ENCODE measurements around the gene DDX24. TPM values are rescaled to one million over a fixed set of nuclear protein-coding genes. Genes with fewer than 3 reads are reported as not detected.

DDX24 gene
- total RNA-seq, 1 experiment from 2014 or later = 162 TPM

DNA sequence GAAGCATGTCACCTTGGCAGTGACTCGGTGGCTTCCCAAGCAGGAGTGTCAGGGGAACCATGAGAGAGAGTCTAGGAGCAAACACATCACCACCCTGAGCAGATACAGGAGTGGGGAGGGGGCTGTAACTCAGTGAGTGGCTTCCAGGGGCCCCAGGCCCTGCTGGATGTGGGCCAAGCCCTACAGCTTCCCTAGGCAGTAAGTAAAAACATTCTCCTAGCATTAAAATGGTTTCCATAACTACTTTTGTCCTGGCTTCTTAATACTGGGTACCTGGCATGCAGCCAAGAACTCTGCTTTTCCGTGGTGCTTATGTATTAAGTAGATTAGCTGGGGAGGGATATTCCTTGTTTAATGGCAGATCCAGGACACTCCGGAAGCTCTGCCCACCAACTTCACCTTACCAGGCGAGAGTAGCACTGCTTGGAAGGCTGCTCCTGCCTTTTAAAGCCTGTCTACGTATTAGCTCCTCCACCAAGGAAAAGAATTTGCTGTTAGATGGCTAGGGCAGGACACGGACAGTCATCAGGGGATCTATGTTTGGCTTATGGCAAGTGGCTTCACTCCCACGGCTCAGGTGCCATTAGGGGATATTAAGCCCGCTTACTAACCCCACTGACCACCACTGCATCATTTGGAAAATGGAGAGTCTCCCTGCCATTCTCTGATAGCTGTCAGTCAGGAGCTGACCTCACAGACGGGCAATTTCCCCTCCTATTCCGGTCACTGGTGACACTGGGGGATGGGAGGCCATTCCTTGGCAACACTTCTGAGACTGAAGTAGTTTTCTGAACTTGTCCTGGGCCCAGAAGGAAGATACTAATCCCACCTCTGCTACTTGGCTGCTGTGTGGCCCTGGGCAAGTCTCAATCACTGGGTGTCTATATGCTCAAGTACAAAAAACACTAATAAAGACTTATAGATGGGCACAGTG is 32.0 kb downstream of the DDX24 start:
- DNase-seq (ENCODE audit: low spot score) = no peak

DNA sequence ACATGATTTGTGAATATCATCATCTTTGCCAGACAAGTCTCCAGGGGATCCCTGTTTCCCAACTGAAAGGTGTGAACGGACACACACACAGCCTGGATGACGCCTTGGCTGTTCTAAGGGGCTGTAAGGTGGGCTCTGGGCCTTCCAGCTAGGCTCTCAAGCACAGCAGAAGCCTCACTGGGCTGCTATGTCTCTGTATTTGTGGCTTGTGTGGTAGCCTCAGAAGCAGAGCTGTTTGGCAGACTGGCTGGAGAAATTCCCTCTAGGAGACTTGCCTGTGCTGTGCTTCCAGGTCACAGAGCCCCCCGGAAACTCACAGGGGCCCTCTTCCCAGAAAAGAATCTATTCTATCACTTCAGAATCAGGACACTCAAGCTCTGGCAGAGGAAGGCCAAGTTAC is 33.4 kb downstream of the DDX24 start:
- no peak for DNase-seq (ENCODE audit: low spot score)

DNA sequence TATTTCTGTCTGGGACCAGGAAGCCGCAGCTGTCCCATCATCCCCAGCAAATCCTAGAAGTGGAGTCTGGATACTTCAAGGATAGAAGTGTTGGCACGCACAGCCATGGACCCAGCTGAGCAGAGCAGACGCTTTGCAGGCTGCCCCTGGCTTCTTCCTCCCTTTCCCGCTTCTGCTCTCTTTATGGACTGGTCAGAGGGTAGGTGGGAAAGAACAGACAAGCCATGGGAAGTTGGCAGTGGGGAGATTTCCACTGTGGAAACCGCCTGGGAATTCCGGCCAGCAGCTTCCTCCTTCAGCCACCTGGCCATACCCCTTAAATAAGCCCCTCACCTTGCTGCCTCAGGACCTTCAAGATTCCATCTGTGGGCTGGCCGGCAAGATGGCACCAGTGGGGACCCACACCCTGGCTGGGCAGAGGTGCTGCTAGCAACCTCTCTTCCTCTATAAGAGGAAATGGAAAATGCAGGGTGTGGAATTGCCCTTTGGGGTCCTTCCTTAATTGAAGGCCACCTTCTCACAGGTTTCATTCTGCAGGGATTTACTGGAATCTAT is 34.2 kb downstream of the DDX24 start:
- DNase-seq (ENCODE audit: low spot score) = no peak

DNA sequence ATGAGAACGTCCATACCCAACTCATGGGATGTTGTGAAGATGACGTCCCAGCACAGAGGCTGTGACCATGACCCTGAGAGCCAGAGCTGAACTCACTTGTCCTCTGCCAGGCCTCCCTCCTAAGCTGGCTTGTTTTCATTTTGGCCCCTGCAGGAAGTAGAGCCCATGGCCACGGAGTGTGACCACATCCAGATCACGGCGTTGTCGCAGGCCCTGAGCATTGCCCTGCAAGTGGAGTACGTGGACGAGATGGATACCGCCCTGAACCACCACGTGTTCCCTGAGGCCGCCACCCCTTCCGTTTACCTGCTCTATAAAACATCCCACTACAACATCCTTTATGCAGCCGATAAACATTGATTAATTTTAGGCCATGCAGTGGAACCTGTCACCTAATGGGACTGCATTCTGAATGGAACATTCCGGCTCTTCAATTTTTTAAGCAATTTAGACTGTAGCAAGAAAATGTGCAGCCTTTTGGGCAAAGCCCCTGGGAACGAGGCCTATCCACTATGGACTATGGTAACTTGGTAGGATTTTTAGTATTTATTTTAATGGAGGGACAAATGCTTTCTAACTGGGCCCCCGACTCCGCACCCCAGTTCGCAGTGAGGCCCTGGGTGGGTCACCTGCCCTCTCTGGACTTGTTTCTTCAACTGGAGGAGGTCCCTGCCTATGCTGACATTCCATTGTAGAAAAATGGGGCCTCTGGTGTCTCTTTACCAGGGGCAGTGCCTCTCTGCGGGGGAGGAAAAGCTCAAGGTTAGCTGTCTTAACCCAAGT is 35.2 kb downstream of the DDX24 start:
- DNase-seq (ENCODE audit: low spot score) = no peak

DNA sequence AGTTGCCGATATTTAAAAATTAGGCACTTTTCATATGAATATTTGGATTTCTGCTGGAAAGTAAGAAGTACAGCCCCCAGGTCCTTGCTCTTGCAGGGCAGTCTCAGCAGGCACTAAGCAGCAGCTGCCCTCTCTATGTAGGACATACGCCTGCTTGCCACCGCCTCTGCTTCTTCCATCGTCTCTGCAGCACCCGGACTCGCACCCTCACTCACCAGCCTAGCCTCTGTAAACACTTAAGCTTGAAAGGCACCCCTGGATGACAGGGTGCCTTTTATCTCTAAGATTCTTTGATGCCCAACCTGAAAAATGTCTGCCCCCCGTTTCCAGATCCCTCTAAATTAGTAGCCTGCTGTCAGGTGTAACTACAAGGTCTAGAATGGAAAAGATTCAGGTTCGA is 35.9 kb downstream of the DDX24 start:
- no peak for DNase-seq (ENCODE audit: low spot score)

DNA sequence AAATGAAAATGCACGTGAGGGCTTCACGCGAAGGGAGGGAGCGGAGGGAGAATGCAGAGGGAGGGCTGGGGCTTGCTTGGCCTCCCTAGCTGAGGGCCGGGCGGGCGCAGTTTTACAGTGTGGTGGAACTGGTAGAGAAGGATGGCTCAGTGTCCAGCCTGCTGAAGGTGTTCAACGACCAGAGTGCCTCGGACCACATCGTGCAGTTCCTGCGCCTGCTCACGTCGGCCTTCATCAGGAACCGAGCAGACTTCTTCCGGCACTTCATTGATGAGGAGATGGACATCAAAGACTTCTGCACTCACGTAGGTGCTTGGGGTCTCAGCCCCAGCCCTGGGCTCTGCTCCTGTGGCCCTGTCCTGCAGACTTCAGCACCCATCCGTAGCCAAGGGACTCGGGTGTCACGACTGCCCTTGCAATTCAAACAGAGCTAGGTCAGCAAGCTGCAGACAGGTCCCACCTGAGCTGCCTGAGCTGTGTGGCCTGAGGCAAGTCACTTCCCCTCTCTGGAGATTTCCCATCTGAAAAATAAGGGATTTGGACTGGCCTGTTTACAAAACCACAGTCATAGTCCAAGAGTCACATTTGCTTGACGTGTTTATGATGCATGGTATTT is 36.4 kb downstream of the DDX24 start:
- no peak for DNase-seq (ENCODE audit: low spot score)

DNA sequence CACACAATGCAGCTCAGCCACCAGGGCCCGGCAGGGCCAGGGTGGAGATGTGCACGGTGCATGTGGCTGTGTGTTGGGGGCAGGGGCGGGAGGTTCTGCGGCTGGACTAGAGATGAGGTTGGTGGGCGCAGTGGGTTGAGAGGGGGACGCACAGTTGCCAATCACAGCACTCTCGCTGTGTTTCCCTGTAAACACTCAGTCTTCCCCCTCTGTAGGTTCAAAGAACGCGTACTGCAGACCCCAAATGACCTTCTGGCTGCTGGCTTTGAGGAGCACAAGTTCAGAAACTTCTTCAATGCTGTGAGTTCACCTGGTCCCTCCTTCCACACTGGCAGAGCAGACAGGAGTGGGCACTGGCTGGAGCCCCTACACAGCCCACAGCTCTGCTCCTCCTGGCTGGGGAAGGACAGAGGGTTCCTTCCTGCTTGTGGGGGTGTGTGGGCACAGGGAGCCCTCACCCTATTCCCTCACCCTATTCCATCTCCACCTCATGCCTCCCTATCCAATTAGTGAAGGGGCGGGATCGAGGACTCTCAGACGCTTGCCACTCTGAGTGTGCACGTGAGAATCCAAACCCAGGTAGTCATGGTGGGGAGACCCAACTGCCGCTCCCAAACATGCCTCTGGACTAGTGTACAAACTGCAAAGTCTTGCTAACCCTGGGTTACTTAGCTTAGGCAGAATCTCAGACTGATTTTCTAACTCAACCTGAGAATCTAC is 37.1 kb downstream of the DDX24 start:
- no peak for DNase-seq (ENCODE audit: low spot score)

DNA sequence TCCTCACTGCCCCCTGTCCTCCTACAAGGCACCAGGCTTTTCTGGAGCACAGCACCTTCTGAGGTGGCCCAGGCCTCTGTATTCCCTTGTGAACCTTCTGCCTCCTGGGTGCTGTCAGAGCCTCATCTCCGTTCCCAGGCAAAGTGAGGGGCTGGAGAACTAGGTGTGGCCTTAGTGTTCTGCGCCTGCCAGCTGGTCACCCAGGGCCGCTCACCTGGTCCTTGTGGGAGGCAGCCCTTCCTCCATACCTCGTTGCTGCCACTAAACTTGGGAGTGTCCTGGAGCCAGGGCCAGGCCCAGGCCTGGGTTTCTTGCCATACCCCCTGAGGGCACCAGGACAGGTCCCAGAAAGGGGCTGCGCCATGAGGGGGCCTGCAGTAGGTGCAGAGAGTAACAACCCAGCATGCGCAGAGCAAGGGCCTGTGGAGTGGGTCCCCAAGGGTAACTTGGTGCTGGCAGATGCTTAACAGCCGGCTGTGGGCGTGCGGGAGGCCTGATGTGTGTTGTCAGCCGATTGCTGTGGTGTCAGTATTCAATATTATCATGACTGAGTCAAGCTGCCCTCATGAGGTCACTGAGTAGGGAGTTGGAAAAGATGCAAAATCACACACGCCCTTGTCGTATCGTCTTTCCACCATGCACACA is 37.8 kb downstream of the DDX24 start:
- no peak for DNase-seq (ENCODE audit: low spot score)

DNA sequence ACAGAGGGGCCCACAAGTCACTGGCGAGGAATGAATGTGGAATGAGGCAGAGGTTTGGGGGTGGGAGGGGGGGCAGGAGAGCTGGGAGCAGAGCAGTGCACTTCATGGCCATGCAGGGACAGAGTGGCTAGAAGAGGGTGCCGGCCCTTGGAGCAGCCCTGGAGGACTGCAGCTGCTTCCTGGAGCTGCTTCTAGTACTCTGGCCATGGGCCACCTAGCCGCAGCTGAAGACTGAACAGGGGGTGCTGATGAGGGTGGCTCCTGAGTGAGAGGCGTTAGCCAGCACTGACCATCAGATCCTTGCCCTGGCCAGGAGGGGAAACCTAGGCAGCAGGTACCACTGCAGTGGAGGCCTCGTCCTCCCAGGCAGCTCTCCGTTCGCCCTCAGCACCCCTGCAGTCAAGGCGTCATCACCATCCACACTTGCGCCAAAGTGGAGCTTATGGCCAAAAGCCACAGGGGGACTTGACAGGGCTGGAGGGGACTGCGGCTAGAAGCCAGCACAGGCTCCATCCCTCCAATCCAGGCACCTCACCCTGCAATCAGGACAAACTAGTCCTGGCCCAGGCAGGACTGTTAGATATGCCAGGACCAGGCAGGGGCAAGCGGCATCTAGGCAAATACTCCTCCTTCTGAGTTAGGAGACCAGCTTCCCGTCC is 38.4 kb downstream of the DDX24 start:
- no peak for DNase-seq (ENCODE audit: low spot score)

DNA sequence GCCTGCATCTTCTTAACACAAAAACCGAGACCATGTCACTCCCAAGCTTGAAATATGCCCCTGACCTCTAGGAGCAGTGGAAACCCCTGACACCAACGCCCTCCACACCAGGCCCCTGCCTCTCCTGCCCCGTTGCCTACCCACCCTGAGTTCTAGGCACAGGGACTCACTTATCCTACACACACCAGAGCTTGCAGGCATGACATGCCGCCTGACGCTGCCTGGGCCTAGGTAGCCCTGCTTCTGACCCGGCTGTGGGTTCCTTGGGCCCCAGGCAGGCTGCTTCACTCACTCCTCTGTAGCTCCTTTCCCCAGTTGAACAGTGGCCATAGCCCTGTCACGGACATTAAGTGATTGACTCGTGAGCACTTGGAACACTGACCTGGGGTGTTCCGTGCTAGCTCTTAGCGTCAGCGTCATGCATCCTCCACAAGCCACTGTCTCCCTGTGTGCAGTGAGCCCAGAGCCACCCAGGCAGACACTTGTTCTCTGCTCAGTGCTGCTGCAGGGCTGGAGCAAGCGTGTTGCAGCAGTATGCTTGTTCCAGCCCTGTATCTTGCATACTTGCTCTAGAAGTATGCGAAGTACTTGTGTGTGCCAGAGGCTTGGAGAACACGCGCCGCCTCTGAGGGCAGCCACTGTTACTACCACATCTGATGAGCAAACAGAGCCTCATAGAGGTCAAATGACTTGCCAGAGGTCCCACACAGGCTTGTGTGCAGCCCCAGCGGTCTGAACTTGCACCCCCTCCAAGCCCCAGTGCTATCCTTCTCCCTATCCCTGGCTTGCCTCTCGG is 39.3 kb downstream of the DDX24 start:
- DNase-seq (ENCODE audit: low spot score) = no peak

DNA sequence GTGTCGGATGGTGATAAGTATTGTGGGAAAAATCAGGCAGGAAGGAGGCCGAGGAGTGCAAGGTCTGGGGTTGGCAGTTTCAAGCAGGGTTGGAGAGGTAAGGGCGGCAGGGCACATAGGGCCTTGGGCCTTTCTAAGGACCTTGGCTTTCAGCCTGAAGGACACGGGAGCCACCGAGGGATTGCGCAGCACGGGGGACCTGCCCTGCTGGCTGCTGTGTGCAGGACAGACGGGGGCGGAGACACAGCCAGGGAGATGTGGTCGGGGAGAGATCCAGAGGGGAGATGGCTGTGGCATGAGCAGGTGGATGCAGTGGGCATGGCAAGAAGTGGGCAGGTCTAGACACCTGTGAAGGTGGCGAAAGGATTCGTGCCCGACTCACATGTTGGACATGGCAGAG is 40.2 kb downstream of the DDX24 start:
- DNase-seq (ENCODE audit: low spot score) = no peak

DNA sequence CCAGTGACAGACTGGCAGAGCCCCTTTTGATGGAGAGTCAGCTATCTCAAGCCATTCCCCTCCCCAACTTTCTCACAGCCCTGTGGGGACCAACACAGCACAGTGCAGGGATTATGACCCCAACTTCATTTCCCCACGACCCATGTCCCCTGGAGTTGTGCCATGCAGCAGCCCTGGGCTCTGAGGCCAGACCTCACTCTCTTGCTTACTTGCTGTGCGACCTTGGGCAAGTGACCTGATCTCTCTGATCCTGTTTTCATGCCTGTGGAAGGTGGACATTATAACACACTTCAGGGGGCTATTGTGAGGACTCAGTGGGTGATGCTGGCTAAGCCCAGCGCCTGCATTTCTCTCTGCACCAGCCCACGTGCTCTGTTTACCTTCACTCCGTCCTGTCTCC is 40.8 kb downstream of the DDX24 start:
- DNase-seq (ENCODE audit: low spot score) = no peak

DNA sequence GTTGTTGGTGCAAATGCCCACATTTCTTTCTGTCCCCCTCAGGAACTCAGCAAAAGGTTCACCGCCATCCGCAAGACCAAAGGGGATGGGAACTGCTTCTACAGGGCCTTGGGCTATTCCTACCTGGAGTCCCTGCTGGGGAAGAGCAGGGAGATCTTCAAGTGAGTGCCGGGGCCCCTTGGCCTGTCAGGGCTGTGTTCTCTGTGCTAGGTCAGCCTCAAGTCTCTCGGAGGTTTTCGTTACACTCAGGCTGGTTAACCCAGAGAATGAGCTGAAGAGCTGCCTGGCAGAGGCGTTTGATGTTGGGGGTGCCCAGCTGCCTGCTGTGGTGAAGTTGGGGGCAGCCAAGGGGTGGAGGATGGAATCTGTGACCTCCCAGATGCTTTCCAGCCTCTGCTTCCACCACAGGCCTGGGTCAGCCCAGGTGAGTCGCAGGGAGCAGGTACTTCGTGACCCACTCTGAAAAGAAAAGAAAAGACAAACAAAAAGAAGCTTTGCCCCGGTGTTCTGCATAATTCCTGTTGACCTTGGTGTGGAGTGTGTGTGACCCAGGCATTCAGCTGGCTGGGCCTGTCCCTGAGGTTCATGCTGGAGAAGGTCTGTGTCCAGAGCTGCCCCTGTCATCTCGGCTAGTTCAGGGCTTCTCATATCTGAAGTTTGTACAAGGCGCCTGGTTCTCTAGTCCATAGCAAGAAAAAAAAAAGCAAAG is 41.9 kb downstream of the DDX24 start:
- no peak for DNase-seq (ENCODE audit: low spot score)

DNA sequence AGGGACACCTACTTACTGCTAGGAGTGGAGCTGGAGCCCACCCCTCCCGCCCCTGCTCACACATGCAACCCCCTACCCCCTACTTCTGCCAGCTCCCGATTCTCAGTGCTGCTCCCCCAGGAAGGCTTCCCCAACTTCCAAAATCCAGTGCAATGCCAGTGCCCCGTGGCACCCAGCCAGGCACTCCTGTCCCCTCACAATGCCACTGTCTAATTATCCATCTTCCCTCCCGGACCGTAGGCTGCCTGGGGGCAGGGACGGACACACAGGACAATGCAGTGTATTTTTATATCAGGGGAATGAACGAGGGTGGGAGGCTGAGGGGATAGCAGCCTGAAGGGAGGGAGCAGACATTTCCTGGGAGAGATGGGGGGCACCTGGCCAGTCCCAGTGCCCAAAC is 42.5 kb downstream of the DDX24 start:
- no peak for DNase-seq (ENCODE audit: low spot score)

DNA sequence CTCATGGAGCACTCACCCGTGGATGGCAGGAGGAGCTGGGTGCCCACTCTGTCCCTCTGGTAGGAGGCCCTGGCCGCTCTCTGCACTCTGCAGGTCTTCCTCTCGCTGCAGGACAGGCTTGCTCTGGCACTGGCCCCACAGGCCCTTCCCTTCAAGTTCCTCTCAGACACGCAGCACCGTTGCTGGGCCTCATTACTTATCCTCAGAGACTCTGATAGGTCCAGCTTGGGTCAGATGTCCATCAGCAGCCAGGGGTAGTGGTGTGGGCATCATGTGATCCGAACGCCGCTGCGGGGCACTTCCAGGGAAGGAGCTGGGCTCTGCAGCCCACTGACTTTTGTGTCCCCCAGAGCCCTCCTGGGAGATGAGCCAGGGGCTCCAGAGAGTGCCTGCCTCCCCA is 43.0 kb downstream of the DDX24 start:
- DNase-seq (ENCODE audit: low spot score) = no peak

DNA sequence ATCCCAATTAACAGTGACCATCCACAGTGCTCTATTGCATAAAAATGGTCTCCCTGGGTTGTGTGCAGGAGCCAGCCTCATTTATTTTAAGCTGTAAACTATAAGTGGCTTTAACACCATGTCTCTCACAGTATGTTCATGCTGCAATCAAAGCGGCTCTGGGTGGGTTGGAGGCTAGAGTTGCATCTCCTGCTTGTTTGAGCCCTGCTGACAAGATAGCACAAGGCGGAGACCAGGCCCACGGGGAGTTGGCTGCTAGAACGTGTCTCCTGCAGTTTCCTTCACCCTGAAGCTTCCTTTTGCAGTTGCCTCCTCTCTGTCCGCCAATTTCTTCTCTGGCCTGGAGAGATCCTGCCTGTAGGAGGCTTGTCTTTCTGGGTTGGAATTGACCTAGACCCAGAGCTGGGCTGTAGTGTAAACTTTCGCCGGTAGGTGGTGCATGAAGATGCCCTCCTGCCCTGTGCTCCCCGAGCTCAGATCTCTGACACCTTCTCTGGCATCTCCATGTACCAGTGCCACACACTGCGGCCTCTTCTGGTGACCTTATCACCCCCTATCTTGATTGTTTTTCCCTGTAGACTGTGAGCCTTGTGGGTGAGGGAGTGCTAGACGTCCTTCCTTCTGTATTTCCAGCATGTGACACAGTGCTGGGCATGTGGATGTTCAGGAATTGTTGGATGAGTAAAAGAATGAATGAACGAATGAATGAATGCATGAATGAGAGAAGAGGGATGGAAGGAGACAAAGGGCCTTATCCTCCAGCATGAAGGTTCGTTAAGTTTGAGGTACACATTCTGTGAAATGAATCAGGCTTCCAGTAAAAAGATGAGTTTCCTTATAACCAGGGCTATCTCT is 44.5 kb downstream of the DDX24 start:
- DNase-seq (ENCODE audit: low spot score) = peak; percentile 56

DNA sequence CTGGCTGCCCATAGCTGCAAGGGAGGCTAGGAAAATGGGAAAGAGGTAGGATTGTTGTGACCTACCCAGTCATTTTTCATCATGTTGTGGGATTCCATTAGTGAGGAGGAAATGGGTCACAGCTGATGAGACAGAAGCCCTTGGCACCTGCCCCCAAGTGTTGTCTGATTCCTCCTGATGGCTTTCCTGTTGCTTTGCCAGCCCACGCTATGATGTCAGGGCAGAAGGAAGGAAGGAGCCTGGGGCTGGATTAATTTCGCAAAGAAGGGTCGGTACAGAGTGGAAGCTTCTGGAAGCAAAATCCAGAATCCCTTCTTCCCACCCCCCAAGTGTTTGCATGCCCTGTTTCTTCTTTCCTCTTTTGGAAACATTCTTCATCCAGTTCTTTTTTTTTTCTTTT is 46.1 kb downstream of the DDX24 start:
- DNase-seq (ENCODE audit: low spot score) = no peak

DNA sequence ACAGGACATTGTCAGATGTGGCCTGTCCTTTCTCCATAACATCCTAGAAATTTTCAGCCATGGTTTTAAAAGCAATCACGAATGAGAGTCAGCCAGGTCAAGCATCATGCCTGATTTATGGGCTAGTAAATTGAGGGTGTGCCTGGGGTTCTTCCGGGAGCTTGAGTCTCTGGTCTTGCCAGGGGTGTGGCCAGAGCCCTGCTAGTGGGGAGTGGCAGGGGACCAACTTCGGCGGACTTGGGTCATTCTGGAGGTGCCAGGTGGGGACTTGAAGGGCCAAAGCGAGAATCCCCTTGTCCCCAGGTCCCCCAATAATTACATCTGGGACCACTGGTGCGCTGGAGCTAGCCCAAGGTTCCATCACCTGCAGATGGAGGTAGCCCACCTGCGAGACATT is 49.1 kb downstream of the DDX24 start:
- no peak for DNase-seq (ENCODE audit: low spot score)
